ENCODE results near the gene S1PR4.
"Not testable (repeated sequence)": the region's sequence is repeated elsewhere in the genome, so short reads cannot be mapped to it uniquely, and the experiment has no call there.

S1PR4 gene

GRCh38 chr19:3146677-3147100 lies 31.9 kb upstream of the S1PR4 start:
- DNase-seq = peak; percentile 35
- Mint-ChIP-seq H3K27me3 (peaks cover 6 to 16% of the 10 kb centered on the region in 2 donors), H3K9me3 (no peaks in the 10 kb centered on the region), H3K4me3 (peak overlapping the region; percentile 38 to 46), H3K4me1 (peaks cover 24 to 36% of the 10 kb centered on the region in 2 donors), H3K36me3 (peaks cover 0 to 3% of the 10 kb centered on the region in 2 donors), H3K27ac (peak overlapping the region; percentile 56)
- peak; percentile 41 for ATAC-seq (replicated peaks)

- ATAC-seq (replicated peaks) = no peak
- H3K36me3 Mint-ChIP-seq = peaks cover 0 to 3% of the 10 kb centered on the region in 2 donors
These were observed 30.1 kb upstream of the S1PR4 start for GRCh38 chr19:3148503-3148902.

GRCh38 chr19:3149089-3149488 lies 29.5 kb upstream of the S1PR4 start:
- Mint-ChIP-seq H3K27ac (no peak overlapping the region), H3K36me3 (peaks cover 0 to 3% of the 10 kb centered on the region in 2 donors), H3K27me3 (peaks cover 6 to 16% of the 10 kb centered on the region in 2 donors), H3K9me3 (no peaks in the 10 kb centered on the region), H3K4me1 (peaks cover 18 to 26% of the 10 kb centered on the region in 2 donors), H3K4me3 (no peak overlapping the region)
- ATAC-seq (replicated peaks) = no peak
- no peak for DNase-seq

More at GRCh38 chr19:3148503-3148902, 30.1 kb upstream of the S1PR4 start:
- Mint-ChIP-seq H3K4me1 (peaks cover 18 to 26% of the 10 kb centered on the region in 2 donors), H3K4me3 (no peak overlapping the region), H3K27me3 (peaks cover 6 to 16% of the 10 kb centered on the region in 2 donors), H3K27ac (no peak overlapping the region), H3K9me3 (no peaks in the 10 kb centered on the region)
- DNase-seq = no peak

- H3K27ac Mint-ChIP-seq = no peak overlapping the region
- H3K36me3 Mint-ChIP-seq = peaks cover 1 to 3% of the 10 kb centered on the region in 2 donors
- ATAC-seq (replicated peaks) (peak in 1 of 2 donors; percentile 33), DNase-seq (no peak)
- peaks cover 18 to 26% of the 10 kb centered on the region in 2 donors for H3K4me1 Mint-ChIP-seq
- H3K4me3 Mint-ChIP-seq = no peak overlapping the region
- peaks cover 6 to 16% of the 10 kb centered on the region in 2 donors for H3K27me3 Mint-ChIP-seq
- no peaks in the 10 kb centered on the region for H3K9me3 Mint-ChIP-seq
These were observed 28.8 kb upstream of the S1PR4 start for GRCh38 chr19:3149526-3150505.

GRCh38 chr19:3150739-3151329 lies 27.7 kb upstream of the S1PR4 start:
- H3K27me3 Mint-ChIP-seq = peaks cover 6 to 16% of the 10 kb centered on the region in 2 donors
- no peak overlapping the region for H3K27ac Mint-ChIP-seq
- no peak for ATAC-seq (replicated peaks)
- no peak for DNase-seq
- no peaks in the 10 kb centered on the region for H3K9me3 Mint-ChIP-seq
- H3K36me3 Mint-ChIP-seq = peaks cover 4 to 5% of the 10 kb centered on the region in 2 donors
- peaks cover 19 to 22% of the 10 kb centered on the region in 2 donors for H3K4me1 Mint-ChIP-seq
- no peak overlapping the region for H3K4me3 Mint-ChIP-seq

- Mint-ChIP-seq H3K4me1 (peaks cover 12 to 18% of the 10 kb centered on the region in 2 donors), H3K4me3 (no peak overlapping the region), H3K9me3 (peaks cover 1 to 4% of the 10 kb centered on the region in 2 donors), H3K36me3 (peaks cover 4 to 5% of the 10 kb centered on the region in 2 donors), H3K27me3 (peaks cover 6 to 14% of the 10 kb centered on the region in 2 donors), H3K27ac (no peak overlapping the region)
- DNase-seq = no peak
- ATAC-seq (replicated peaks) = no peak
These were observed 26.8 kb upstream of the S1PR4 start for GRCh38 chr19:3151563-3152418.

GRCh38 chr19:3152419-3152780 lies 26.2 kb upstream of the S1PR4 start:
- Mint-ChIP-seq H3K4me1 (peaks cover 14 to 18% of the 10 kb centered on the region in 2 donors), H3K27ac (no peak overlapping the region), H3K36me3 (peaks cover 4 to 5% of the 10 kb centered on the region in 2 donors), H3K9me3 (peaks cover 1 to 4% of the 10 kb centered on the region in 2 donors), H3K4me3 (no peak overlapping the region), H3K27me3 (peaks cover 6 to 11% of the 10 kb centered on the region in 2 donors)
- ATAC-seq (replicated peaks) = no peak
- DNase-seq = no peak

GRCh38 chr19:3153286-3154230 lies 25.0 kb upstream of the S1PR4 start:
- Mint-ChIP-seq H3K4me1 (peaks cover 18 to 22% of the 10 kb centered on the region in 2 donors), H3K27me3 (peaks cover 6 to 11% of the 10 kb centered on the region in 2 donors), H3K4me3 (no peak overlapping the region), H3K36me3 (peaks cover 5 to 6% of the 10 kb centered on the region in 2 donors), H3K27ac (no peak overlapping the region), H3K9me3 (peaks cover 1 to 4% of the 10 kb centered on the region in 2 donors)
- ATAC-seq (replicated peaks) (no peak), DNase-seq (no peak)

GRCh38 chr19:3154447-3154846 lies 24.1 kb upstream of the S1PR4 start:
- not testable (repeated sequence) for H3K4me3 Mint-ChIP-seq, H3K27ac Mint-ChIP-seq, H3K36me3 Mint-ChIP-seq

GRCh38 chr19:3154957-3155736 lies 23.4 kb upstream of the S1PR4 start:
- H3K36me3 Mint-ChIP-seq = peaks cover 7 to 8% of the 10 kb centered on the region in 2 donors
- H3K9me3 Mint-ChIP-seq = peaks cover 3 to 5% of the 10 kb centered on the region in 2 donors
- DNase-seq (peak; percentile 91), ATAC-seq (replicated peaks) (peak; percentile 99)
- peaks cover 11 to 16% of the 10 kb centered on the region in 2 donors for H3K4me1 Mint-ChIP-seq
- H3K27ac Mint-ChIP-seq = no peak overlapping the region
- H3K27me3 Mint-ChIP-seq = no peaks in the 10 kb centered on the region
- H3K4me3 Mint-ChIP-seq = no peak overlapping the region

More at GRCh38 chr19:3154447-3154846, 24.1 kb upstream of the S1PR4 start:
- not testable (repeated sequence) for H3K9me3 Mint-ChIP-seq; ATAC-seq (replicated peaks); DNase-seq; H3K27me3 Mint-ChIP-seq
- peaks cover 14 to 21% of the 10 kb centered on the region in 2 donors for H3K4me1 Mint-ChIP-seq

GRCh38 chr19:3157096-3157845 lies 21.3 kb upstream of the S1PR4 start:
- DNase-seq (no peak), ATAC-seq (replicated peaks) (no peak)
- peaks cover 6 to 7% of the 10 kb centered on the region in 2 donors for H3K9me3 Mint-ChIP-seq
- peaks cover 12 to 26% of the 10 kb centered on the region in 2 donors for H3K4me1 Mint-ChIP-seq
- H3K27ac Mint-ChIP-seq = no peak overlapping the region
- H3K4me3 Mint-ChIP-seq = no peak overlapping the region
- no peaks in the 10 kb centered on the region for H3K27me3 Mint-ChIP-seq
- peaks cover 10% of the 10 kb centered on the region in 2 donors for H3K36me3 Mint-ChIP-seq

GRCh38 chr19:3159565-3159964 lies 19.0 kb upstream of the S1PR4 start:
- H3K27me3 Mint-ChIP-seq = no peaks in the 10 kb centered on the region
- no peak overlapping the region for H3K4me3 Mint-ChIP-seq
- no peak overlapping the region for H3K27ac Mint-ChIP-seq
- ATAC-seq (replicated peaks) = no peak
- H3K36me3 Mint-ChIP-seq = peaks cover 10% of the 10 kb centered on the region in 2 donors
- H3K9me3 Mint-ChIP-seq = peaks cover 6 to 7% of the 10 kb centered on the region in 2 donors
- H3K4me1 Mint-ChIP-seq = peaks cover 19 to 36% of the 10 kb centered on the region in 2 donors
- no peak for DNase-seq

Measured in stimulated activated naive B cell treated with anti-CD40 and anti-IgM and Interleukin-4, amounts not matched to agents 10 μg/mL and 1 μg/mL and 100 μg/mL, for 72 hours (primary cell).